PC-9 (cell line): ENCODE data around the gene EHBP1. TPM values are rescaled to one million over a fixed set of nuclear protein-coding genes. Genes with fewer than 3 reads are reported as not detected.

Experiments used
- BruUV-seq: library from RNA; stranded (reverse); fragments of 400-500 nt; replicated peaks from 2 replicates; lab custom pipeline; 2021; lab: Mats Ljungman, UMichigan
- CTCF ChIA-PET: fragments of 300-600 bp; sonication (Branson Sonifier 250); formaldehyde crosslinking; loops from one replicate; lab custom pipeline; 2022; ENCODE audit warnings: antibody characterized with exemption; lab: Charles Lee
- POLR2A ChIA-PET: fragments of 300-600 bp; sonication (Branson Sonifier 250); formaldehyde crosslinking; loops from one replicate; lab custom pipeline; 2022; ENCODE audit warnings: antibody characterized with exemption; ENCODE audit not compliant: unreplicated experiment; lab: Charles Lee
- DNase-seq, 2 experiments: peaks; one replicate each; pipeline versions ENCODE4 v3.0.0 to v3.0.0-alpha.2; 2015 to 2022; ENCODE audit warnings: mixed read lengths in 1 of 2
- H2AFZ ChIP-seq: fragments of 200-600 bp; sonication (generic); 2 replicates; pipeline ENCODE4 v1.8.1; 2017; ENCODE audit warnings: antibody characterized with exemption
- H3F3A ChIP-seq: fragments of 200-600 bp; sonication (generic); 2 replicates; pipeline ENCODE4 v1.8.1; 2017; ENCODE audit warnings: antibody characterized with exemption, mild to moderate bottlenecking, low read depth; ENCODE audit not compliant: insufficient read depth
- H3K27ac ChIP-seq: fragments of 200-600 bp; sonication (generic); 2 replicates; pipeline ENCODE4 v1.6.1; 2016; ENCODE audit warnings: mixed run types
- H3K27me3 ChIP-seq: fragments of 200-600 bp; sonication (generic); 2 replicates; pipeline ENCODE4 v1.6.1; 2016; ENCODE audit warnings: low read depth, mixed run types; ENCODE audit not compliant: insufficient read depth
- H3K36me3 ChIP-seq: fragments of 200-600 bp; sonication (generic); 2 replicates; pipeline ENCODE4 v1.6.1; 2016; ENCODE audit warnings: low read depth, mixed run types
- H3K4me1 ChIP-seq: fragments of 200-600 bp; sonication (generic); replicated peaks from 2 replicates; pipeline ENCODE4 v1.6.1; 2016; ENCODE audit warnings: mixed run types; ENCODE audit not compliant: insufficient read depth
- H3K4me2 ChIP-seq: fragments of 200-600 bp; sonication (generic); 2 replicates; pipeline ENCODE4 v1.6.1; 2017; ENCODE audit warnings: mixed run types
- H3K4me3 ChIP-seq: fragments of 200-600 bp; sonication (generic); 2 replicates; pipeline ENCODE4 v1.6.1; 2016; ENCODE audit warnings: mixed run types
- H3K79me2 ChIP-seq: fragments of 200-600 bp; sonication (generic); 2 replicates; pipeline ENCODE4 v1.6.1; 2017; ENCODE audit warnings: low read depth, mixed run types
- H3K9me2 ChIP-seq: fragments of 200-600 bp; sonication (generic); 2 replicates; pipeline ENCODE4 v1.8.1; 2017; ENCODE audit warnings: mild to moderate bottlenecking; ENCODE audit not compliant: insufficient read depth
- H3K9me3 ChIP-seq: fragments of 200-600 bp; sonication (generic); 2 replicates; pipeline ENCODE4 v1.8.1; 2016; ENCODE audit warnings: low read depth; ENCODE audit not compliant: insufficient read depth
- H4K20me1 ChIP-seq: fragments of 200-600 bp; sonication (generic); 2 replicates; pipeline ENCODE4 v1.8.1; 2017; ENCODE audit not compliant: insufficient read depth
- CTCF ChIP-seq: fragments of 200-600 bp; sonication (generic); conservative IDR thresholded peaks from 2 replicates; pipeline ENCODE4 v1.6.1; 2017; ENCODE audit warnings: mixed run types, antibody characterized with exemption, mild to moderate bottlenecking, moderate library complexity
- EZH2 ChIP-seq: fragments of 200-600 bp; sonication (generic); IDR thresholded peaks from 2 replicates; pipeline ENCODE4 v1.8.0; 2017; ENCODE audit warnings: antibody characterized with exemption, low read depth
- intact Hi-C: fragments of 100-400 bp; cut with micrococcal nuclease; formaldehyde crosslinking; loops from one replicate; pipeline ENCODE4 v1.10.0; 2022; ENCODE audit not compliant: unreplicated experiment
- total RNA-seq: library from RNA; stranded (reverse); gene quantifications from 2 replicates; pipeline ENCODE4 v1.2.3, GENCODE V29; 2021

EHBP1 gene
- total RNA-seq, 1 experiment from 2014 or later = 100 TPM

DNA sequence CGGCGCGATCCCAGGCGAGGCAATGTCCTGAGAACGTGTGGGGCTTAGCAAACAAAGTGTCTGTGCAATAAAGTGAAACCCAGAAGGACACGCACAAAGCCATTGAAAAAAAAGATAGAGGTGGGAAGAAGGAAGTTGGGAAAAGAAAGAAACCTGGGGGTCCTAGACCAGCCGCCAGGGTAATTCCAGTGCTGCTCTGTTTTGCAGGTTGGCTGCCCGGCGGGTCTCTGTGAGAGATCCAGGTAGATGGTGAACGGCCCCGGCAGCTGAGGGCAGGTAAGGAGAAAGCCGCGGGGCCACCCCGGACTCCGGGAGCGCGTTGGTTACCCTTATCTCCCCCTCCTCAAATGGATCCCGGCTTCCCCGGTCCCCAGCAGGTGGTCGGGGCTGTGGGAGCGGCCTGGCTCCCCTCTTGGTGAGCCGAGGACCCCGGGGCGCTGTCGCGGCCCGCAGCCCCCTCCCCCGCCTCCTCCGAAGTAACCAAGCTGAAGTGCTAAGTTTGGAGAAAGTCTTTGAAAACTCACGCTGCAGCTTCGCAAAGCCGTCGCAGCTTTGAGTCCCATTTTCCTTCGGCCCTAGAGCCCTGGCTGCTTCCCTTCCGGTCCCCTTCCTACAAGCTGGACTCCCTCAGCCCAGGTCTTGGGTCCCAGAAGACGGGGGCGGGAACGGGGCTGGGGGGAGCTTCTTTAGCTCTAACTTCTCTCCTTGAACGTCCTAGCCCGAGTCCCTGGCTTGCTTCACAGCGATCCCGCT is 345.7 kb downstream of the EHBP1 start:
- BruUV-seq = TSS peak; percentile 37
- Histone ChIP-seq H3K79me2 (no peaks in the 10 kb centered on the region), H3K27me3 (no peaks in the 10 kb centered on the region), H3K9me3 (no peaks in the 10 kb centered on the region), H3K36me3 (no peaks in the 10 kb centered on the region), H3K27ac (peak overlapping the region; percentile 28), H4K20me1 (no peaks in the 10 kb centered on the region), H2AFZ (peak overlapping the region; percentile 100), H3K9me2 (no peaks in the 10 kb centered on the region), H3K4me1 (0 out of 2 replicates have a peak, but pooled peaks cover 6% of the 10 kb centered on the region), H3K4me3 (peak overlapping the region; percentile 100), H3K4me2 (peak overlapping the region; percentile 86), H3F3A (peaks cover 4% of the 10 kb centered on the region; the same call in 1 of the 2 replicates)
- TF ChIP-seq EZH2 (no peak), CTCF (no peak; the same call in 1 of the 2 replicates)
- POLR2A ChIA-PET = interaction anchor here (0.7 kb wide), 1 partner anchor 417 kb away, joined by 9 read pairs; no protein-coding TSS in a partner anchor
- intact Hi-C loops = loop anchor here (2.0 kb wide), 1 partner anchor 1700 kb away; no protein-coding TSS in a partner anchor
- no peak for DNase-seq
- CTCF ChIA-PET = interaction anchor here (0.7 kb wide), 1 partner anchor 260 kb away, joined by 24 read pairs; no protein-coding TSS in a partner anchor

DNA sequence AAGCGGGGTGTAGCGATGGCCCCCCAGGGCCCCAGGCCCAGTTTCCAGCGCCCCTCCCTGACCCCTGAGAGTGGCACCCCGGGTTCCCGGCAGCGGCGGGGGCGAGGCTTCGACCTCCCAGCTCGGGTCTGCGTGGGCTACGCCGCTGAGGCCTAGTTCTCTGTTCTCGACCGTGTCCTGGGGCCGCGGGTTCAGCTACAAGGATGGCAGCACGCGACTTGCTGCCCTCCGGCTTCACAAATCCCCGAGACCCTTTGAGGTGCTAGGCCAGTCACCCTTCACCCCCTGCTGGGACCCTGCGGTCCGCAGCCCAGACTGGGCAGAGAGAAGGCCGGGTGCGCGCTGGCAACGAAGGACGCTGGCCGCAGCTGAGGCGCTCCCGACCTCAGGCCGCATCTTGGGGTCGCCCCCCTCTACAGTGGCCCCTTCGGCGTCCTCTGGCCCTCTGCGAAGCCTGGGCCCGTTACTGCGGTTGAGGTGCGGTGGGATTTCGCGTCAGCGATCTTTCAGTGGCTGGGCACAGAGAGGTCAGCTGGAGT is 346.4 kb downstream of the EHBP1 start:
- H3K4me3 ChIP-seq = peak overlapping the region; percentile 100; the same call in 1 of the 2 replicates

More for the DNA sequence above, 346.4 kb downstream of the EHBP1 start:
- intact Hi-C loops = loop anchor here (2.0 kb wide), 1 partner anchor 1699 kb away; no protein-coding TSS in a partner anchor
- Histone ChIP-seq H3K9me2 (no peaks in the 10 kb centered on the region), H2AFZ (peak overlapping the region; percentile 100; the same call in 1 of the 2 replicates), H3K79me2 (no peaks in the 10 kb centered on the region), H3K36me3 (no peaks in the 10 kb centered on the region), H3K4me2 (peak overlapping the region; percentile 86), H3K9me3 (no peaks in the 10 kb centered on the region), H3K27ac (no peak overlapping the region), H3F3A (no peaks in the 10 kb centered on the region; the same call in 1 of the 2 replicates), H4K20me1 (no peaks in the 10 kb centered on the region), H3K27me3 (no peaks in the 10 kb centered on the region), H3K4me1 (0 out of 2 replicates have a peak, but pooled peaks cover 6% of the 10 kb centered on the region)
- CTCF ChIA-PET = interaction anchor here (0.7 kb wide), 1 partner anchor 261 kb away, joined by 24 read pairs; no protein-coding TSS in a partner anchor
- no peak for DNase-seq
- TF ChIP-seq EZH2 (no peak), CTCF (no peak)
- POLR2A ChIA-PET = interaction anchor here (0.7 kb wide), 1 partner anchor 417 kb away, joined by 9 read pairs; no protein-coding TSS in a partner anchor
- no TSS peak for BruUV-seq
